Neural cell (in vitro differentiated cells): ENCODE results near the gene GDI1.

Source experiments
- CTCF ChIP-seq: fragments of 450-650 bp; IDR thresholded peaks from 2 replicates; pipeline ENCODE4 v1.5.1; 2014; ENCODE audit warnings: antibody characterized with exemption, mild to moderate bottlenecking, moderate library complexity; ENCODE audit not compliant: poor library complexity, severe bottlenecking
- EZH2 ChIP-seq: fragments of 200-600, 300-800 bp; shearing (Covaris generic), sonication (generic); IDR thresholded peaks from 2 replicates; pipeline ENCODE4 v1.6.1; 2014; ENCODE audit warnings: antibody characterized with exemption, low read length, borderline replicate concordance, mild to moderate bottlenecking; ENCODE audit not compliant: insufficient read depth, poor library complexity, severe bottlenecking
- TAF1 ChIP-seq: IDR thresholded peaks from 2 replicates; pipeline ENCODE4 v1.6.1; 2012; ENCODE audit warnings: low read depth

- TF ChIP-seq TAF1 (no peak), EZH2 (no peak), CTCF (no peak)
These were observed 24.5 kb upstream of the GDI1 start for GRCh38 chrX:154412468-154412867.
